ENCODE measurements around the gene SLC43A2. TPM values are rescaled to one million over a fixed set of nuclear protein-coding genes. Genes with fewer than 3 reads are reported as not detected.

The SLC43A2 gene
- total RNA-seq, 2 experiments from 2014 or later: 0.73 to 0.85 TPM

DNA sequence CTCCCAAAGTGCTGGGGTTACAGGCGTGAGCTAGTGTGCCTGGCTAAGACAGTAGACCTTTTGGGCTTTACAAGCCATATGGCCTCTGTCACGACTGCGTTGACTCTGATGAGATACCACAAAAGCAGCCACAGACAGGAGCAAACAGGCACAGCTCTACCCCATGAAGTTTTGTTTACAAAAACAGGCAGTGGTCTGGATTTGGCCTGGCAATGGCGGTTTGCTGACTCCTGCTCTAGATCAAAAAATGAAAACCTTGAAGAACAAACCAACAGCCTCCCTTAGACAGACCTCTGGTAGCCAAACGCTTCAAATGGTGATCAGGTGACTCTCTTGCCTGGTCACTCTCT, 20.7 kb downstream of the SLC43A2 start:
- ChIA-PET CTCF (interaction anchor here (1.5 kb wide), 1 partner anchor 18 kb away, joined by 5 read pairs; no protein-coding TSS in a partner anchor), POLR2A (interaction anchor here (1.1 kb wide), 2 partner anchors 22 to 42 kb away, joined by 3 read pairs; partner anchors contain the start of gene RILP)
- Mint-ChIP-seq H3K27me3 (no peaks in the 10 kb centered on the region), H3K36me3 (ENCODE audit: low read depth) (no peaks in the 10 kb centered on the region), H3K27ac (no peak overlapping the region), H3K4me3 (no peak overlapping the region), H3K9me3 (no peaks in the 10 kb centered on the region), H3K4me1 (peaks cover 11% of the 10 kb centered on the region)
- no peak for DNase-seq

DNA sequence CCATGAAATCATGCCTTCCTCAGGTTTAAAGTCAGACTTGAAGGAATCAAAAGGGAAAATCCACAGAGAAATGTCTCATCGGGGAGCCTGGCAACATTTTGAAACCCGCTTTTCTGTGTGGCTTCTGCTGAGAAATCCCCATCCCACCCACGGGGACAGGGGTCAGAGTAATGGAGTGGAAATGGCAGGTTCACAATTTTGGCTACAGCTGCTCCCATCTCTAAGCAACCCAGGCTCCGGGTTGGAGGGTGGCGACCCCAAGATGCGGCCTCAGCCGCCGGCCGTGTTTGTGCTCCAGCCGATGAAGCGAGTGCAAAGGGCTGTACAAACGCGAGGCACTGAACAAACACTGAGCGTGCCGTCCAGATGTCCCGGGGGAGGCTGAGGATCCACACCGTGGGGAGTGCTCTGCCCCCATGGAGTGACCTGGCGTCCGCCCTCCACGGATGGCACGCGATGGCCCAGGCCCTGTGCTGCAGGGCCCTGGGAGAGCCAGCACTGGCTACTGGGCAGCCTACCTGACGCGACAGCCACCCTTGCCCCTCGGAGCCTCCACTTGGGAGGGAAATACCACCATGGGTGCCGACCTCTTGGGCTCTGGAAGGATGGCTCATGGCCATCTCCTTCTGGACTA, 22.2 kb downstream of the SLC43A2 start:
- no peak overlapping the region for H3K27ac Mint-ChIP-seq
- H3K4me3 Mint-ChIP-seq: no peak overlapping the region
- no peaks in the 10 kb centered on the region for H3K27me3 Mint-ChIP-seq
- H3K9me3 Mint-ChIP-seq: peaks cover 4% of the 10 kb centered on the region
- ChIA-PET CTCF (no interaction called here), POLR2A (no interaction called here)
- H3K36me3 Mint-ChIP-seq (ENCODE audit: low read depth): no peaks in the 10 kb centered on the region
- DNase-seq: no peak
- H3K4me1 Mint-ChIP-seq: peaks cover 11% of the 10 kb centered on the region

- POLR2A ChIA-PET: no interaction called here
- no peak overlapping the region for H3K4me3 Mint-ChIP-seq
- no peaks in the 10 kb centered on the region for H3K36me3 Mint-ChIP-seq (ENCODE audit: low read depth)
- CTCF ChIA-PET: no interaction called here
- no peak overlapping the region for H3K27ac Mint-ChIP-seq
- no peak for DNase-seq
- peaks cover 11% of the 10 kb centered on the region for H3K4me1 Mint-ChIP-seq
- H3K9me3 Mint-ChIP-seq: peaks cover 5% of the 10 kb centered on the region
- no peaks in the 10 kb centered on the region for H3K27me3 Mint-ChIP-seq
Observed at GRCh38 chr17:1605681-1606351, 22.8 kb downstream of the SLC43A2 start.

DNA sequence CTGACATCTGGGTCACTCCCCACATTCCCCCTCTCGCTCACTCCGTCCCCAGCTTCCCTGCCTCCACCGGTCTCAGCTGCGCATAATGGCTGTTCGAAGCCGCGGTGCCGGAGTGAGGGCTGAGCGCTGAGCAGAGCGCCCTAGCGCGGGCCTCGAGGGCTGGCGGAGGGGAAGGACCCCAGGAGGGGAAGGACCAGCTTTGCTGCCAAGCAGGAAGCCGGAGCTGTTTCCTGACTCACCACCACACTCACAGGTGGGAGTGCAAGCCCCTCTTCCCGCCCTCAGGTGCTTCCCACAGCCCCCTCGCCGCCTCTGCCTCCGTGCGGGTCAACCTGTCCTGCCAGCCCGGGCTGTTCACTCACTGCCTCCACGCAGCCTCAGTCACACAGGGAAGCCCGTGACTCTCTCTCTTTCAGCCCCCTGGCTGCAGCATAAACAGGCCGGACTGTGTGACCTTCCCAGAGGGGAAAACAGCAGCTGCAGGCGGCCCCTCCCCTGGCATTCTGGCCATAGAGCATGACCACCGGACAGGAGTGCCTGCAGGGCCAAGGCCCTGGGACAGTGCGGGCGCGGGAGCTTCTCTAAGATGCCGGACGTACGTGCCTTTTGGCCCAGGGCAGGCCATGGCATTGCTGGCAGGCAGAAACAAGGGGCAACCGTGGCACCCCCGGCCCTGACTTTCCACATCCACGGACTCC, 23.7 kb downstream of the SLC43A2 start:
- ChIA-PET CTCF (no interaction called here), POLR2A (interaction anchor here (0.6 kb wide), 1 partner anchor 34 kb away, joined by 3 read pairs; no protein-coding TSS in a partner anchor)
- no peak overlapping the region for H3K4me3 Mint-ChIP-seq
- H3K4me1 Mint-ChIP-seq: peaks cover 11% of the 10 kb centered on the region
- no peak for DNase-seq
- H3K36me3 Mint-ChIP-seq (ENCODE audit: low read depth): no peaks in the 10 kb centered on the region
- H3K9me3 Mint-ChIP-seq: peaks cover 5% of the 10 kb centered on the region
- H3K27me3 Mint-ChIP-seq: no peaks in the 10 kb centered on the region
- no peak overlapping the region for H3K27ac Mint-ChIP-seq

- peaks cover 5% of the 10 kb centered on the region for H3K9me3 Mint-ChIP-seq
- ChIA-PET POLR2A (no interaction called here), CTCF (no interaction called here)
- no peaks in the 10 kb centered on the region for H3K36me3 Mint-ChIP-seq (ENCODE audit: low read depth)
- no peaks in the 10 kb centered on the region for H3K4me1 Mint-ChIP-seq
- no peak overlapping the region for H3K27ac Mint-ChIP-seq
- DNase-seq: no peak
- no peak overlapping the region for H3K4me3 Mint-ChIP-seq
- H3K27me3 Mint-ChIP-seq: no peaks in the 10 kb centered on the region
Observed at GRCh38 chr17:1601571-1601970, 27.1 kb downstream of the SLC43A2 start.

GRCh38 chr17:1598399-1599095, 30.1 kb downstream of the SLC43A2 start:
- Mint-ChIP-seq H3K36me3 (ENCODE audit: low read depth) (no peaks in the 10 kb centered on the region), H3K9me3 (peaks cover 5% of the 10 kb centered on the region), H3K27ac (no peak overlapping the region), H3K4me3 (no peak overlapping the region), H3K4me1 (no peaks in the 10 kb centered on the region), H3K27me3 (no peaks in the 10 kb centered on the region)
- DNase-seq: no peak
- CTCF ChIA-PET: no interaction called here
- POLR2A ChIA-PET: no interaction called here

GRCh38 chr17:1597861-1598342, 30.7 kb downstream of the SLC43A2 start:
- no peaks in the 10 kb centered on the region for H3K27me3 Mint-ChIP-seq
- no peak for DNase-seq
- peaks cover 5% of the 10 kb centered on the region for H3K9me3 Mint-ChIP-seq
- no peaks in the 10 kb centered on the region for H3K36me3 Mint-ChIP-seq (ENCODE audit: low read depth)
- H3K4me3 Mint-ChIP-seq: no peak overlapping the region
- H3K27ac Mint-ChIP-seq: no peak overlapping the region
- no peaks in the 10 kb centered on the region for H3K4me1 Mint-ChIP-seq
- ChIA-PET POLR2A (no interaction called here), CTCF (no interaction called here)

- DNase-seq: no peak
- H3K27me3 Mint-ChIP-seq: no peaks in the 10 kb centered on the region
- ChIA-PET CTCF (no interaction called here), POLR2A (no interaction called here)
- peaks cover 2% of the 10 kb centered on the region for H3K4me1 Mint-ChIP-seq
- H3K36me3 Mint-ChIP-seq (ENCODE audit: low read depth): no peaks in the 10 kb centered on the region
- H3K4me3 Mint-ChIP-seq: no peak overlapping the region
- no peaks in the 10 kb centered on the region for H3K9me3 Mint-ChIP-seq
- H3K27ac Mint-ChIP-seq: no peak overlapping the region
Observed at GRCh38 chr17:1593630-1593931, 35.1 kb downstream of the SLC43A2 start.

DNA sequence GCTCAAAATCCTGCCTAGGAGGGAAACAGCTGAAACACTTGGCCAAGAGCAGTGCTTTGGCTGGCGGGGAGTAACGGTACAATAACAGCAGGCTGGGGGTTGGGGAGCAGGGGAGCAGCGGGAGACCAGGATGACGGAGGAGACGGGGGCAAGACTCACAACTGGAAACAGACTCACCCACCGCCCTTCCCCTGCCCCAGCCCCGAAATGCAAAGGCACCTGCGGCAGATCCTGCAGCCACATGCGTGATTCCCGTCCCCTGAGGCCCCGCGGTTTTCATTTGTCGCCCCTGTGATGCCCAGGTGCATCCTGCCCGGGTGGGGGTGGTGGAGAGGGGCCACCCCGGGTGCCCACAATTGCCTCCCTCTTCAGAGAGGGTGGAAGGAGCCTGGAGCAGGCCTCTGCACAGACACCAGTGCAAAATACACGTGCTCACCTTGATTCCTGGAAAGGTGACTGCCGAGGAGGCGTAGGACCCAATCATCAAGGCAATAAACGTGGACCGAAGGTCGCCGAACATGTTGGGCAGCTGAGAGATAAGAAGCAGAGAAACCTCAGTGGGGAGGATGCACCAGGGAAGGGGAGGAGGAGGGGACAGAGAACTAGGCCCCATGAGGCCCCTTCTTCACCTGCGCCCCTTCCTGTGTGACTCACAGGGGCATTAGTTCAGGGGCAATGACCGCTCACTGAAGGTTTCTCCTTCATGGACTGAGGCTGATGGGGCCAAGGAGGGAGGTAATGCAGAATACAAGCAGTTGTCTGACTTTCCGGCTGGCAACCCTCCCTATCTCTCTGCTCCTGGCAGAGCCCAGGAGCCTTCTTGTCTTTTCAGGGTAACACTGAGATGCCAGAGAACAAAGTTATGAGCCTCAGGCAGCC, 35.6 kb downstream of the SLC43A2 start:
- ChIA-PET POLR2A (no interaction called here), CTCF (no interaction called here)
- Mint-ChIP-seq H3K9me3 (no peaks in the 10 kb centered on the region), H3K36me3 (ENCODE audit: low read depth) (no peaks in the 10 kb centered on the region), H3K27me3 (no peaks in the 10 kb centered on the region), H3K4me3 (no peak overlapping the region), H3K4me1 (peaks cover 2% of the 10 kb centered on the region), H3K27ac (no peak overlapping the region)
- no peak for DNase-seq

DNA sequence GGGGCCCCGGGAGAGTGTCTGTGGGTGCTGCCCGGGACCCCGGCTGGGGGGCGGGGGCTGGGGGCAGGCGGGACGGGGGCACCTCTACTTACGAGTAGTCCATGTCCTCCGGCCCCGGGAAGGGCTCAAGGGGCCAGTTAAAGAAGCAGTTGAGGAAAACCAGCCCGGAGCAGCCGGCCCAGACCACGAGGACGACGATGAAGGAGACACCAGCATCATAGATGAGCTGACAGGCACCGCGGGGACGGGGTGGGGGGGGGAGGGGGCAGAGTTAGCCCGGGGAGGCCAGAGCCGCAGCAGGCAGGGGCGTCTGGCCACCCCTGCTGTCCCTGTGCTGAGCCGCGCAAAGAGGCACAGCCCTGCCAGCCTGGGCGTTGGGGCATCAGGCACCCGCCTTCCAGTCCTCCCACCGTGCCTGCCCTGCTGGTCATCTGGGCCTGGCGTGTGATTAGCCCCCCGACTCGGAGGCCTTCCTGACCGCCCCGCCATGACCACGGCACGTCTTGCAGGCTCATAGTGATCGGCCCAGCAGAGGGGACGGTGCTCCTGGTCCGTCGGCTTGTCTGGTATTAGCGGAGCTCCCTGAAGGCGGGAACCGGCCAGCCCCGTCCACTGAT, 37.1 kb downstream of the SLC43A2 start:
- Mint-ChIP-seq H3K27me3 (no peaks in the 10 kb centered on the region), H3K9me3 (no peaks in the 10 kb centered on the region), H3K4me1 (peaks cover 2% of the 10 kb centered on the region), H3K4me3 (no peak overlapping the region), H3K36me3 (ENCODE audit: low read depth) (no peaks in the 10 kb centered on the region), H3K27ac (no peak overlapping the region)
- ChIA-PET POLR2A (no interaction called here), CTCF (no interaction called here)
- no peak for DNase-seq

- Mint-ChIP-seq H3K4me3 (no peak overlapping the region), H3K4me1 (peaks cover 2% of the 10 kb centered on the region), H3K27ac (no peak overlapping the region), H3K27me3 (no peaks in the 10 kb centered on the region), H3K36me3 (ENCODE audit: low read depth) (no peaks in the 10 kb centered on the region), H3K9me3 (no peaks in the 10 kb centered on the region)
- CTCF ChIA-PET: no interaction called here
- POLR2A ChIA-PET: no interaction called here
- no peak for DNase-seq
Observed at GRCh38 chr17:1590747-1591473, 37.7 kb downstream of the SLC43A2 start.
